Left colon (tissue), 2 donors: ENCODE data around the gene MARK4. TPM values are rescaled to one million over a fixed set of nuclear protein-coding genes. Genes with fewer than 3 reads are reported as not detected.

ENCODE experiments used
- ATAC-seq: fragments of 200-7000 bp; cut with Tn5 transposase; one replicate; pipeline ENCODE4 v1.9.1; 2020; ENCODE audit warnings: mild to moderate bottlenecking, moderate library complexity
- DNase-seq, 2 donors: peaks; one replicate each; pipeline ENCODE4 v3.0.0-alpha.2; 2020
- intact Hi-C, 2 donors: fragments of 100-400 bp; cut with DNase I in 1 of 2; cut with micrococcal nuclease in 1 of 2; formaldehyde crosslinking; loops; one replicate each; pipeline versions ENCODE4 v1.11.2 to v1.14.0; 2022; cut with DNase I, micrococcal nuclease
- total RNA-seq, 2 donors: library from RNA; stranded (reverse); fragmentation: NEBNext Ultra II Directional; extraction: Animal tissue kit (Norgen Biotek cat#: 25700); gene quantifications; one replicate each; pipeline ENCODE4 v1.2.1, GENCODE V29; 2021
- donor health status: DM: no; HTN: no; CAD: no.
- donor health status: DM: yes; HTN: yes; CAD: no.

The MARK4 gene
- total RNA-seq, 2 donors from 2014 or later, result 18.0 to 24.7 TPM

GRCh38 chr19:45235485-45235884 is 15.6 kb upstream of the MARK4 start:
- no peak for ATAC-seq
- intact Hi-C loops, result no loop called here
- DNase-seq, result no peak

DNA sequence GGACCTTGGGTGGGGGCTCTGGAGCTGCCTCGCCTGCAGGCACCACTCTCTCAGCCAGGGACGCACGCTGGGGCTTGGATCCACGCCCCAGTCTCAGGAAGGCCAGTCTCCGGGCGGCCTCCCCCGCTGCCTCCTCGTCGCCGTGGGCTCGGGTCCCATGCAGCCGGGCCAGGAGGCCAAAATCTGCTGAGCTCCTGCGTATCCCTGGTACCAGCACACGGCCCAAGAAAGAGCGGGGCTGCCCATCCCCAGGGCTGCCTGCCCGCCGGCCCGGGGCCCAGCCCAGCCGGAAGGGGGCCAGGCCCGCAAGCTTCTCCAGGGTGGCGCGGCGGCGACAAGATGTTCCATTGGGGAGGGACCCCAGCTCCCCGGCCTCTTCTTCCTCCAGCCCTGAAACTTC is 12.5 kb upstream of the MARK4 start:
- intact Hi-C loops, result no loop called here
- ATAC-seq (no peak), DNase-seq (no peak)

- ATAC-seq, result no peak
- no peak for DNase-seq
- intact Hi-C loops, result no loop called here
Observed at GRCh38 chr19:45243144-45243732, 7.8 kb upstream of the MARK4 start.

- DNase-seq (no peak), ATAC-seq (no peak)
- intact Hi-C loops, result no loop called here
Observed at GRCh38 chr19:45244133-45244794, 6.8 kb upstream of the MARK4 start.

- ATAC-seq (no peak), DNase-seq (no peak)
- intact Hi-C loops, result no loop called here
Observed at GRCh38 chr19:45245334-45245787, 5.7 kb upstream of the MARK4 start, which contains the start of gene EXOC3L2. EXOC3L2 (minus strand) TSS chr19:45245407; CDS start chr19:45239045, 6,362 bp downstream.

DNA sequence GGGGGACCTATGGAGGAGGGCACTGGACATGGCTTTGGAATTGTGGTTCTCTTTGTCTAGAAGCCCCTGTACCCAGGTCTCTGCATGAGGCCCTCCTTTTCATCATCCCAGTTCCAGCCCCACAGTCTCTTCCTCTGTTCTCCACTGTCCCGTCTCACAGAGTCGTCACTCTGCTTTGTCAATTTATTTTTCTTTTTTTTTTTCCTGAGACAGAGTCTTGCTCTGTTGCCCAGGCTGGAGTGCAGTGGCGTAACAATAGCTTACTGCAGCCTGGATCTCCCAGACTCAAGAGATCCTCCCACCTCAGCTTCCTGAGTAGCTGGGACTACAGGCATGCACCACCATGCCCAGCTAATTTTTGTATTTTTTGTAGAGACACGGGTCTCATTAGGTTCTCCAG is 5.2 kb upstream of the MARK4 start:
- intact Hi-C loops, result no loop called here
- ATAC-seq, result no peak
- DNase-seq, result no peak

GRCh38 chr19:45247136-45247535 is 3.9 kb upstream of the MARK4 start:
- DNase-seq, result no peak
- intact Hi-C loops, result no loop called here
- ATAC-seq, result no peak

DNA sequence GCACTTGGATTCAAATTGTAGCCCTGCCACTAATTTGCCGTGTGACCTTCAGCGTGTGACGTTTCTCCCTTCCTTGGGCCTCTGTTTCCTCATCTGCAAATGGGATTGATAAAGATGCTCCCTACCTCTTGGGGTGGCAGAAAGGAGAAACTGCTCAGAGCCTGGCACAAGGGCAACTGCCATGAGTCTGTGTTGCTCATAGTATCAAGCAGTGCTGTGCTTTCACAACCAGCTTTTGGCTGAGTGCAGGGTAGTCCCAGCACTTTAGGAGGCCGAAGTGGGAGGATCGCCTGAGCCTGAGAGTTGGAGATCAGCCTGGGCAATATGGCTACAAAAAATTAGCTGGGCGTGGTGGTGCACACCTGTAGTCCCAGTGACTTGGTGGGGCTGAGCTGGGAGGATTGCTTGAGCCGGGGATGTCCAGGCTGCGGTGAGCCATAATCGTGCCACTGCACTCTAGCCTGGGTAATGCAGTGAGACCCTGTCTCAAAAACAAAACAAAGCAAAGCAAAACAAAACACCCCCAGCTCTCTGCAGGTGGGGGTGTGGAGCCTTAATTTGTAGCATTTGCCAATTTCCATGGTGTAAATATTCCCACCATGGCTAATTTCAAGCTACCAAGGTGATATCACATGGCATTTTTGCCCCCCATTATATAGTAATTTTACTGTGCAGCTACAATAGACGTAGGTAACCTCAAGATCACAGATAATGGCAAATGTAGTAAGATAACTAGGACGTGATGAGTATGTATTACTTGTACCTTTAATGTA is 1.6 kb upstream of the MARK4 start:
- DNase-seq (no peak), ATAC-seq (no peak)
- intact Hi-C loops, result no loop called here

DNA sequence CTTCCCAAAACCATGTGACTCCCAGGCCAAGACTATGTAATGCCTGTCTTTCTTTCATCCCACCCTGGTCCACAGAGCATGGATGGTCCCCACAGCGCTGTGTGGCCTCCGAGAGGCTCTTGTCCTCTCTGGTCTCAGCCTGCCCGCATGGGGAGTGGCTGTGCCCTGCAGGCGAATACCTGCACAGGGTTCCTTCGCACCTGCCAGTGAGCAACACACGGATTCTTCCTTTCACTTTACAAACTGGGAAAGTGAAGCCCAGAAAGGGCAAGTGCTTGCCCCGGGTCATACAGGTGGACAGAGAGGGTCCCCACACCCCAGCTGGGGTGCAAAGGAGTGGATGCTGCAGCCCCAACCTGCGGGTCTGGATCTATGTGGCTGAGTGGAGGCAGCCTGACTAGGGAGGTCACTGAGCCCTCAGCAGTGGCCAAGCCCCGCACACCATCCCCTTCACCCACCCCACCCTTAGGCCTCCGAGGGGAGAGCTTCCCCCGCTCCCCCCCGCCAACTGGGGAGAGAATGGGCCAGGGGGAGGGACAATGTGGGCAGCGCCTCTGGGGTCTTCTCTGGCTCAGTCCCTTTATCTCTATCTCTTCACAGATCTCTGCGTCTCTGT is 747 bp upstream of the MARK4 start:
- ATAC-seq, result peak; percentile 20
- intact Hi-C loops, result no loop called here
- DNase-seq, result no peak

DNA sequence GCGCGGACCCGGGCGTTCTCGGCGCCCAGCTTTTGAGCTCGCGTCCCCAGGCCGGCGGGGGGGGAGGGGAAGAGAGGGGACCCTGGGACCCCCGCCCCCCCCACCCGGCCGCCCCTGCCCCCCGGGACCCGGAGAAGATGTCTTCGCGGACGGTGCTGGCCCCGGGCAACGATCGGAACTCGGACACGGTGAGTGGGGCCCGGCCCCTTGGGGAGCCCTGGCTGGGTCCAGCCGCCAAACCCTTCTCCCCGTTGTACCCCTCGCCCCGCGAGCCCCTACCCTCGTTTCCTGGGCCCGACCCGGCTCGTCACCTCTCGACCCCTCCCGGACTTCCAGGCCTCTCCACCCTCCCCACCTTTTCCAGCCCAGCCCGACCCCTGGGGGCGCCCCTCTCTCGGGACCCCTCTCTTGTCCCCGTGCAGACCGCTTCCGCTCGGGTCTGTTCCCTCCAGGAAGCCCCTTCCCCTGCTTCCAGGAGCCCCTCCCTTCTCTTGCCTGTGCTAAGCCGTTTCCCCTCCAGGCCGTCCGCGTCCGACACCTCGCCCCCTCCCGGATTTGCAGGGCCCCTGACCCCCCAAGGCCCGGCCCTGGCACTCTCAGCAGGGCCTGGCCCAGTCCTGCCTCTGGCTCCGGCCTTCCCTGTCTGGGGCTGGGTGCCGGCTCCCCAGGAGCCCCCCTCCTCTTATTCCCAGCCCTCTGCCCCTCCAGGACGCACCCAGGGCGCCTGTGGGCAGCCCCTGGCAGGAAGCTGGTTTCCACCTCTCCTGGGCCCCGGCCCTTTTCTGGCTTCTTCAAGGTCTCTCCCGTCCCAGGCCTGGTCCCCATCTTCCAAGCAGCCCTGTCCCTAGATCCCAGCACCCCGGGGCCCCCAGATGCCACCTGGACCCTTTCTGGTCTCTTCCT is 632 bp downstream of the MARK4 start:
- ATAC-seq (peak; percentile 41), DNase-seq (no peak)
- intact Hi-C loops, result no loop called here

- intact Hi-C loops, result no loop called here
- no peak for ATAC-seq
Observed at GRCh38 chr19:45253396-45254027, 2.4 kb downstream of the MARK4 start.

GRCh38 chr19:45254044-45254531 is 3.0 kb downstream of the MARK4 start:
- intact Hi-C loops, result no loop called here
- no peak for ATAC-seq
- DNase-seq, result no peak

More at GRCh38 chr19:45253396-45254027, 2.4 kb downstream of the MARK4 start:
- DNase-seq, result no peak

- ATAC-seq (no peak), DNase-seq (no peak)
- intact Hi-C loops, result no loop called here
Observed at GRCh38 chr19:45255611-45256157, 4.6 kb downstream of the MARK4 start.

DNA sequence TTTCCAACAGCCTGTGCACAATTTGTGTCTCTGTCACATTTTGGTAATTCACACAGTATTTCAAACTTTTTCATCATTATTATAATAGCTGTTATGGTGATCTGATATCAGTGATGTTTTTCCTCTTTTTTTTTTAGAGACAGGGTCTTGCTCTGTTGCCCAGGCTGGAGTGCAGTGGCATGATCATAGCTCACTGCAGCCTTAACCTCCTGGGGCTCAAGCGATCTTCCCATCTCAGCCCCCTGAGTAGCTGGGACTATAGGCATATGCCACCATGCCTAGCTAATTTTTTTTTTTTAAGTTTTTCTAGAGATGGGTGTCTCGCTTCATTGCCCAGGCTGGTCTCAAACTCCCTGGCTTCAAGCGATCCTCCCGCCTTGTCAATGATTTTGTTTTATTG is 5.8 kb downstream of the MARK4 start:
- DNase-seq (no peak), ATAC-seq (no peak)
- intact Hi-C loops, result no loop called here

GRCh38 chr19:45258862-45259261 is 7.8 kb downstream of the MARK4 start:
- intact Hi-C loops, result no loop called here
- DNase-seq (no peak), ATAC-seq (no peak)

GRCh38 chr19:45262570-45262969 is 11.5 kb downstream of the MARK4 start:
- ATAC-seq, result no peak
- no peak for DNase-seq
- intact Hi-C loops, result no loop called here

GRCh38 chr19:45263013-45263412 is 11.9 kb downstream of the MARK4 start:
- intact Hi-C loops, result no loop called here
- ATAC-seq (no peak), DNase-seq (no peak)
